Type B pancreatic cell (in vitro differentiated cells): ENCODE data around the gene STC2. TPM values are rescaled to one million over a fixed set of nuclear protein-coding genes. Genes with fewer than 3 reads are reported as not detected.
A peak's percentile ranks its signal among the peaks of the same experiment; 100 is the strongest.

Experiments
- DNase-seq: peaks from one replicate; pipeline ENCODE4 v3.0.0; 2021; ENCODE audit warnings: mixed read lengths; ENCODE audit not compliant: unreplicated experiment; ENCODE audit errors: extremely low spot score
- H3K27ac Mint-ChIP-seq: 2 replicates; pipeline ENCODE4 v1.8.0; 2021; ENCODE audit warnings: mild to moderate bottlenecking, mixed read lengths
- H3K27me3 Mint-ChIP-seq: 2 replicates; pipeline ENCODE4 v1.8.0; 2021; ENCODE audit warnings: mixed read lengths
- H3K36me3 Mint-ChIP-seq: 2 replicates; pipeline ENCODE4 v1.8.0; 2021; ENCODE audit warnings: mixed read lengths
- H3K4me1 Mint-ChIP-seq: one replicate; pipeline ENCODE4 v1.8.0; 2021; ENCODE audit warnings: mixed read lengths; ENCODE audit not compliant: unreplicated experiment
- H3K4me3 Mint-ChIP-seq: 2 replicates; pipeline ENCODE4 v1.8.0; 2021; ENCODE audit warnings: mild to moderate bottlenecking, mixed read lengths
- H3K9me3 Mint-ChIP-seq: 2 replicates; pipeline ENCODE4 v1.8.0; 2021; ENCODE audit warnings: mixed read lengths
- total RNA-seq: library from RNA; stranded (reverse); gene quantifications from 2 replicates; pipeline ENCODE4 v1.2.1, GENCODE V29; 2021; ENCODE audit warnings: low replicate concordance
- TF ChIP-seq, protein P1 (sequence below): fragments of 200-600 bp; sonication (generic); conservative IDR thresholded peaks from 2 replicates; pipeline ENCODE4 v1.5.0; 2021; ENCODE audit warnings: antibody characterized with exemption, mild to moderate bottlenecking

STC2 gene
- total RNA-seq, 1 donor from 2014 or later = 25.7 TPM

- Mint-ChIP-seq H3K4me1 (peaks cover 47% of the 10 kb centered on the region), H3K36me3 (peaks cover 40% of the 10 kb centered on the region), H3K9me3 (no peaks in the 10 kb centered on the region), H3K27ac (no peak overlapping the region), H3K27me3 (peaks cover 26% of the 10 kb centered on the region), H3K4me3 (no peak overlapping the region)
- no peak for DNase-seq
- TF ChIP-seq, protein P1, sequence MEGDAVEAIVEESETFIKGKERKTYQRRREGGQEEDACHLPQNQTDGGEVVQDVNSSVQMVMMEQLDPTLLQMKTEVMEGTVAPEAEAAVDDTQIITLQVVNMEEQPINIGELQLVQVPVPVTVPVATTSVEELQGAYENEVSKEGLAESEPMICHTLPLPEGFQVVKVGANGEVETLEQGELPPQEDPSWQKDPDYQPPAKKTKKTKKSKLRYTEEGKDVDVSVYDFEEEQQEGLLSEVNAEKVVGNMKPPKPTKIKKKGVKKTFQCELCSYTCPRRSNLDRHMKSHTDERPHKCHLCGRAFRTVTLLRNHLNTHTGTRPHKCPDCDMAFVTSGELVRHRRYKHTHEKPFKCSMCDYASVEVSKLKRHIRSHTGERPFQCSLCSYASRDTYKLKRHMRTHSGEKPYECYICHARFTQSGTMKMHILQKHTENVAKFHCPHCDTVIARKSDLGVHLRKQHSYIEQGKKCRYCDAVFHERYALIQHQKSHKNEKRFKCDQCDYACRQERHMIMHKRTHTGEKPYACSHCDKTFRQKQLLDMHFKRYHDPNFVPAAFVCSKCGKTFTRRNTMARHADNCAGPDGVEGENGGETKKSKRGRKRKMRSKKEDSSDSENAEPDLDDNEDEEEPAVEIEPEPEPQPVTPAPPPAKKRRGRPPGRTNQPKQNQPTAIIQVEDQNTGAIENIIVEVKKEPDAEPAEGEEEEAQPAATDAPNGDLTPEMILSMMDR = no peak
Observed at GRCh38 chr5:173321886-173322285, 6.3 kb downstream of the STC2 start.

DNA sequence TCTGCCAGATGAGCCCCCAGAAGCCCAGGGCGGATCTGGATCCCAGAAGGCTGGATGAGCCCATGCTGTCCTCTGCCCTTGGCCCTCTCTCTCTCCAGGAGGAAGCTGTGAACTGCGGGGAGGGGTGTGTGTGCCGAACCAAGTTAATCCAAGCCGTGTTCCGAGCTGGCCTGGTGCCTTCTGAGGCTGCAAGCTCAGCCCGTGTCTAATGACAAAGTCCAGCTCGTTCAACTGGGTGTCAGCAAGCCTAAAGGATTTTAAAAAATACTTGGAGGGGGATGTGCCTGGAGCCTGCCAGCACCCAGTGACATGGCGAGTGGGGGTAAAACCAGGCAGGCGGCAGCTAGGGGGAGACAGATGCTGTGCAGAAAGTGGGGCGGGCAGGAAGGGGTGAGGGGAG, 8.0 kb downstream of the STC2 start:
- Mint-ChIP-seq H3K4me1 (peaks cover 53% of the 10 kb centered on the region), H3K36me3 (peaks cover 34% of the 10 kb centered on the region), H3K27ac (peak overlapping the region; percentile 64), H3K4me3 (no peak overlapping the region), H3K27me3 (peaks cover 11% of the 10 kb centered on the region), H3K9me3 (no peaks in the 10 kb centered on the region)
- peak; percentile 43 for DNase-seq
- TF ChIP-seq, protein P1 = no peak

- no peak for DNase-seq
- Mint-ChIP-seq H3K4me1 (peaks cover 59% of the 10 kb centered on the region), H3K36me3 (peaks cover 29% of the 10 kb centered on the region), H3K9me3 (no peaks in the 10 kb centered on the region), H3K27ac (peak overlapping the region; percentile 64), H3K27me3 (peaks cover 5% of the 10 kb centered on the region), H3K4me3 (no peak overlapping the region)
- TF ChIP-seq, protein P1 = no peak
Observed at GRCh38 chr5:173319646-173320045, 8.6 kb downstream of the STC2 start.

DNA sequence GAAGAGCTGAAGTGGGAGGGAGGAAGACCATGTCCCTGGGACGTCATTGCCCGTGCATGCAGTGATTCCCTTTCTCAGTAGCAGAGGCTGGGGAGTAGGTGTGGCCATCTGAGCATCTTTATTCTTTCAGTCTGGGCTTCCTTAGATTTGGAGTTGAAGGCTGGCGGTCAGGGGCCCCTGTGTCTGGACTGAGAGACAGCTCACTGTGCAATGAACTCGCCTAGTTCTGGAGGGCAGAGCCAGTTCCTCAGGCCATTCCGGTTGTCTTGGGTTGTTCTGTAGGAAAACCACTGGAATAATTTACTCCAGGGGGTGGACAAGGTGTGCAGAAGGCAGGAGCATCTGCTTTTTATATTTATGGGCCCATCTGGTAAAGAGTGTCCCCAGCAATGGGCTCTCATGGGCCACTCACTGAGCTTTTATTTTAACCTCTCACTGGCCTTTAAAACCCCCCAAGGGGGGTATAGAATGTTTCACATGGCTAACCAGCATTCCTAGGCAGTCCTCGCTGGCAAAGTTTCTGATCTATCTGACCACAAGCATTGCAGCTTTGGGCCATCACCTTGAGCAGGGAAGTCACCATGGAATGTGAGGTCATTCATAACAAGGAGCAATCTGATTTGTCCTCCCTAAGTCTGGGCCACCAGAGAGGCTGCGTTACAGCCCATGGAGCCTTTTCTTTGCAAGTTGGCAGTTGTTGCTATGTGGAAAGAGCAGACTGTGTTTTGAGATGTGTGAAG, 9.2 kb downstream of the STC2 start:
- Mint-ChIP-seq H3K9me3 (no peaks in the 10 kb centered on the region), H3K27me3 (peaks cover 4% of the 10 kb centered on the region), H3K4me1 (peaks cover 59% of the 10 kb centered on the region), H3K4me3 (no peak overlapping the region), H3K36me3 (peaks cover 27% of the 10 kb centered on the region), H3K27ac (peak overlapping the region; percentile 5)
- DNase-seq = no peak
- TF ChIP-seq, protein P1 = no peak

GRCh38 chr5:173318330-173318729, 9.9 kb downstream of the STC2 start:
- Mint-ChIP-seq H3K36me3 (peaks cover 23% of the 10 kb centered on the region), H3K4me3 (no peak overlapping the region), H3K27ac (no peak overlapping the region), H3K9me3 (no peaks in the 10 kb centered on the region), H3K27me3 (no peaks in the 10 kb centered on the region), H3K4me1 (peaks cover 53% of the 10 kb centered on the region)
- DNase-seq = peak; percentile 42
- TF ChIP-seq, protein P1 = no peak
